HG03378 (cell line): Measurements from ENCODE around the gene GYS2.

Experiments used
- ATAC-seq: cut with Tn5 transposase; IDR thresholded peaks from one replicate; pipeline ENCODE4 v1.9.1; 2021; ENCODE audit warnings: mild to moderate bottlenecking, moderate library complexity; ENCODE audit not compliant: unreplicated experiment

The GYS2 gene

GRCh38 chr12:21509768-21510167 is 94.9 kb downstream of the GYS2 start:
- peak; percentile 94 for ATAC-seq

DNA sequence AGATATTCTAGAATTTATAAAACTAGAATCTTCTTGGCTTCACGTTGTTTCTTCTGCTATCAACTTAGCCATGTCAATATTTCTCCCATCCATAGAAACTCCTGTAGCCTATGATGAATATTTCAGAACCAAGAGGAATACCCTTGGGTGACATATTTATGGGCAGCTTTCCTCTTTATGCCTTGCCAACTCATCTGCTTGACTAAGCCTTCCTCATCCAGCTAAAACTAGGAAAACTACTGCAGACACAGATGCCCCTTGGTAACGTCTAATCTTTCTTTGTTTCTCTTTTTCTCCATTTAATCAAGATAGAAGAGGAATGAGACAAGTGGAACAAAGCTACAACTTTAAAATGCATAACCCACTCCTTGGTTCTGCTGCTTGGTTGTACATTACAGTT is 96.8 kb downstream of the GYS2 start:
- no peak for ATAC-seq

GRCh38 chr12:21505888-21506287 is 98.8 kb downstream of the GYS2 start:
- ATAC-seq: no peak

GRCh38 chr12:21502872-21503271 is 101.8 kb downstream of the GYS2 start:
- no peak for ATAC-seq

DNA sequence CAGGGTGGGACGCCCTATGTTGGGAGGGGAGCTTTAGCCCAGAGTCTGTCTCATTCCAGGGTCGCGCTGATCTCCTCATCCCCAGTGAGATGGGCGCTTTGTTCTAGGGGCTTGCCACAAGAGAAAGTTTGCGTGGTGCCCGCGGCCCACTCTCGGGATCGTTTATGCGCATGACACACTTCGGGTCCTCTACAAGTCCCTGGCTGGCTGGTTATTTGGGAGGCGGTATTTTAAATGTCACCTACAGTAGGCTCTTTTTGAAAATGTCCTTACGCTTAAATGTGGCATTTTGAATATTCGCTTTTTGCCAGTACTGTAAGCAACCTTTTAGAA is 102.5 kb downstream of the GYS2 start:
- ATAC-seq: no peak

GRCh38 chr12:21501258-21502163 is 103.1 kb downstream of the GYS2 start, which contains the start of the genes GOLT1B and RECQL:
Gene GOLT1B, plus strand, starts transcription at chr12:21501789. Its CDS starts 135 bp downstream, at chr12:21501924.
Gene RECQL, minus strand, starts transcription at chr12:21501635. Its CDS starts 2,065 bp downstream, at chr12:21499570.
- ATAC-seq: peak; percentile 100

GRCh38 chr12:21500786-21501257 is 103.8 kb downstream of the GYS2 start:
- ATAC-seq: peak; percentile 4

DNA sequence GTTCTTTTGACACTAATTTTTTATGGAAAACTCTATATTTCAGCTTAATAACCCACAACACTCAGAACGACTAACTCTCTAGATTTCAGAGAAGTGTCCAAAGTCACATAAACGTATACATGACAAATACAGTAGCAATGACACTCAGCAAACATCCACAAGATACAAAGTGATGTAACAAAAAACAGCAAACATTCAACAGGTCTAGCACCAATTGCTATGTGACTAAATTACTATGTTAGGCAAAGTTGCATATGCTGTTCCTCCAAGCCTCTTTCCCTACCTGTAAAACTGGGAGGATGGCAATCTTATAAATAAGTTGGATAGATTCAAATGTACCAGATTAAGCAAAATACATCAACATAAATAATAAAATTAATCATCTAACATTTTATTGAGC is 104.9 kb downstream of the GYS2 start:
- no peak for ATAC-seq
